ENCODE measurements around the gene NPIPB8. TPM values are rescaled to one million over a fixed set of nuclear protein-coding genes. Genes with fewer than 3 reads are reported as not detected.
"Not testable (repeated sequence)": the region's sequence is repeated elsewhere in the genome, so short reads cannot be mapped to it uniquely, and the experiment has no call there.

NPIPB8 gene
- 0.23 TPM in 1 of 2 replicates, not detected in the other for total RNA-seq (2014; rRNA removed; shearing (Covaris generic))
- polyA plus RNA-seq (2015; cell fraction: cytosol; rRNA removed): not detected in 2 replicates
- polyA plus RNA-seq (2015; cell fraction: nucleus; rRNA removed): 0.12 TPM in 1 of 2 replicates, not detected in the other

GRCh38 chr16:28637765-28638164 lies at the start of gene NPIPB8:
Gene NPIPB8 (plus strand): TSS chr16:28638065. CDS start chr16:28638361, 296 bp downstream.
- not testable (repeated sequence) for DNase-seq (ENCODE audit: low read depth)

- DNase-seq (ENCODE audit: low read depth): no peak
Measured at GRCh38 chr16:28589069-28589468, 48.8 kb upstream of the NPIPB8 start.

GRCh38 chr16:28589930-28590329 lies 47.9 kb upstream of the NPIPB8 start:
- DNase-seq (ENCODE audit: low read depth): no peak

- DNase-seq (ENCODE audit: low read depth): no peak
Measured at GRCh38 chr16:28590384-28591340, 47.2 kb upstream of the NPIPB8 start.

- DNase-seq (ENCODE audit: low read depth): no peak
Measured at GRCh38 chr16:28591355-28591754, 46.5 kb upstream of the NPIPB8 start.

- DNase-seq (ENCODE audit: low read depth): no peak
Measured at GRCh38 chr16:28592511-28592910, 45.4 kb upstream of the NPIPB8 start.

GRCh38 chr16:28592979-28593553 lies 44.8 kb upstream of the NPIPB8 start:
- no peak for DNase-seq (ENCODE audit: low read depth)

GRCh38 chr16:28595451-28595850 lies 42.4 kb upstream of the NPIPB8 start:
- not testable (repeated sequence) for DNase-seq (ENCODE audit: low read depth)

- DNase-seq (ENCODE audit: low read depth): no peak
Measured at GRCh38 chr16:28596115-28596630, 41.7 kb upstream of the NPIPB8 start.

- DNase-seq (ENCODE audit: low read depth): no peak
Measured at GRCh38 chr16:28596840-28597691, 40.8 kb upstream of the NPIPB8 start, which contains the start of gene SULT1A2. Gene SULT1A2 (minus strand): TSS chr16:28597050. CDS start chr16:28595930, 1,120 bp downstream.

- DNase-seq (ENCODE audit: low read depth): no peak
Measured at GRCh38 chr16:28597692-28598261, 40.1 kb upstream of the NPIPB8 start.

GRCh38 chr16:28599377-28600285 lies 38.2 kb upstream of the NPIPB8 start:
- not testable (repeated sequence) for DNase-seq (ENCODE audit: low read depth)

- DNase-seq (ENCODE audit: low read depth): not testable (repeated sequence)
Measured at GRCh38 chr16:28600965-28601364, 36.9 kb upstream of the NPIPB8 start.

- DNase-seq (ENCODE audit: low read depth): not testable (repeated sequence)
Measured at GRCh38 chr16:28601589-28601988, 36.3 kb upstream of the NPIPB8 start.

GRCh38 chr16:28602062-28602461 lies 35.8 kb upstream of the NPIPB8 start:
- not testable (repeated sequence) for DNase-seq (ENCODE audit: low read depth)

GRCh38 chr16:28602529-28602928 lies 35.3 kb upstream of the NPIPB8 start:
- DNase-seq (ENCODE audit: low read depth): no peak

- no peak for DNase-seq (ENCODE audit: low read depth)
Measured at GRCh38 chr16:28603381-28604185, 34.3 kb upstream of the NPIPB8 start.

- no peak for DNase-seq (ENCODE audit: low read depth)
Measured at GRCh38 chr16:28604186-28604565, 33.7 kb upstream of the NPIPB8 start.
